Keratinocyte (primary cell): ENCODE results near the gene COL6A2. TPM values are rescaled to one million over a fixed set of nuclear protein-coding genes. Genes with fewer than 3 reads are reported as not detected.

Source experiments
- DNase-seq: peaks from one replicate; pipeline ENCODE4 v3.0.0-alpha.2; 2011; ENCODE audit warnings: low read depth, missing footprints, low spot score
- FAIRE-seq: peaks from 2 replicates; lab custom pipeline; 2011; peaks lifted over from hg19 to GRCh38; lab: Jason Lieb, UNC
- H2AFZ ChIP-seq: 2 replicates; pipeline ENCODE4 v1.6.0; 2012; ENCODE audit warnings: low read length, control low read depth, inconsistent platforms; ENCODE audit not compliant: control insufficient read depth
- H3K27ac ChIP-seq: 2 replicates; pipeline ENCODE4 v1.5.1; 2011; ENCODE audit warnings: low read length; ENCODE audit not compliant: control insufficient read depth, insufficient read depth
- H3K27me3 ChIP-seq: 3 replicates; pipeline ENCODE4 v1.6.0; 2011; ENCODE audit warnings: low read length; ENCODE audit not compliant: control insufficient read depth, insufficient read depth; ENCODE audit errors: extremely low read depth
- H3K36me3 ChIP-seq, 2 experiments: 2 replicates in 1 of 2; 3 replicates in 1 of 2; pipeline ENCODE4 v1.5.1; 2011; ENCODE audit warnings: low read length in 2 of 2, mild to moderate bottlenecking in 1 of 2; ENCODE audit not compliant: control insufficient read depth in 2 of 2, insufficient read depth in 2 of 2; ENCODE audit errors: extremely low read depth in 1 of 2
- H3K4me1 ChIP-seq: 3 replicates; pipeline ENCODE4 v1.5.1; 2011; ENCODE audit warnings: low read length; ENCODE audit not compliant: control insufficient read depth, insufficient read depth; ENCODE audit errors: extremely low read depth
- H3K4me2 ChIP-seq: 3 replicates; pipeline ENCODE4 v1.6.0; 2011; ENCODE audit warnings: low read depth, low read length; ENCODE audit not compliant: control insufficient read depth, insufficient read depth; ENCODE audit errors: extremely low read depth
- H3K4me3 ChIP-seq, 3 experiments: fragments of 200-600 bp in 1 of 3; sonication (generic) in 1 of 3; 2 replicates in 2 of 3; 3 replicates in 1 of 3; pipeline ENCODE4 v1.5.1; 2011 to 2016; ENCODE audit warnings: low read length in 3 of 3, mild to moderate bottlenecking in 3 of 3, control low read depth in 2 of 3, inconsistent platforms in 1 of 3, low read depth in 1 of 3, mixed read lengths in 1 of 3, mixed run types in 1 of 3, moderate library complexity in 1 of 3; ENCODE audit not compliant: control insufficient read depth in 2 of 3, insufficient read depth in 2 of 3; ENCODE audit errors: extremely low read depth in 1 of 3
- H3K79me2 ChIP-seq: 2 replicates; pipeline ENCODE4 v1.6.0; 2012; ENCODE audit warnings: low read length; ENCODE audit not compliant: control insufficient read depth, insufficient read depth
- H3K9ac ChIP-seq: 3 replicates; pipeline ENCODE4 v1.6.0; 2011; ENCODE audit warnings: low read length; ENCODE audit not compliant: control insufficient read depth, insufficient read depth; ENCODE audit errors: extremely low read depth
- H3K9me1 ChIP-seq: 3 replicates; pipeline ENCODE4 v1.6.0; 2011; ENCODE audit warnings: low read length; ENCODE audit not compliant: control insufficient read depth, insufficient read depth; ENCODE audit errors: extremely low read depth
- H3K9me3 ChIP-seq: 2 replicates; pipeline ENCODE4 v1.5.1; 2012; ENCODE audit warnings: low read depth, low read length; ENCODE audit not compliant: control insufficient read depth
- H4K20me1 ChIP-seq: 3 replicates; pipeline ENCODE4 v1.6.0; 2011; ENCODE audit warnings: low read length; ENCODE audit not compliant: control insufficient read depth, insufficient read depth; ENCODE audit errors: extremely low read depth
- EZH2 ChIP-seq: IDR thresholded peaks from one replicate; pipeline ENCODE4 v1.6.1; 2012; ENCODE audit warnings: inconsistent platforms, mild to moderate bottlenecking, low read length, moderate library complexity
- dilution Hi-C: fragments of 300-500 bp; cut with MboI; formaldehyde crosslinking; loops from one replicate; pipeline ENCODE4 v1.7.0; 2020; ENCODE audit warnings: low sequenced_read_pairs; ENCODE audit not compliant: extremely low pct_ligation_motif_present
- polyA plus RNA-seq, 5 experiments: library from polyadenylated mRNA; depleted of rRNA in 3 of 5; stranded (reverse) in 3 of 5; stranded (forward) in 1 of 5; unstranded in 1 of 5; fragments of >200 nt; gene quantifications; 1 replicate in 1 of 5; 2 replicates in 3 of 5; 3 replicates in 1 of 5; pipeline versions ENCODE4 v1.2.1 to v1.2.3, GENCODE V29; 2011 to 2012; ENCODE audit warnings: missing spikeins in 2 of 5, low read depth in 1 of 5, low replicate concordance in 1 of 5
- TF ChIP-seq, protein P1 (sequence below), 3 experiments: IDR thresholded peaks in 1 of 3; conservative IDR thresholded peaks in 1 of 3; optimal IDR thresholded peaks in 1 of 3; 2 replicates in 2 of 3; 3 replicates in 1 of 3; pipeline versions ENCODE3 to v1.5.1; 2011; ENCODE audit warnings: low read length in 3 of 3, mild to moderate bottlenecking in 3 of 3, moderate library complexity in 2 of 3, control low read depth in 1 of 3, inconsistent platforms in 1 of 3; ENCODE audit not compliant: insufficient read depth in 2 of 3; ENCODE audit errors: extremely low read depth in 1 of 3

Gene COL6A2
- polyA plus RNA-seq, 1 donor (not counting 4 experiments of a cell fraction or from before 2014, with no cell fraction given), result 0.03 TPM

DNA sequence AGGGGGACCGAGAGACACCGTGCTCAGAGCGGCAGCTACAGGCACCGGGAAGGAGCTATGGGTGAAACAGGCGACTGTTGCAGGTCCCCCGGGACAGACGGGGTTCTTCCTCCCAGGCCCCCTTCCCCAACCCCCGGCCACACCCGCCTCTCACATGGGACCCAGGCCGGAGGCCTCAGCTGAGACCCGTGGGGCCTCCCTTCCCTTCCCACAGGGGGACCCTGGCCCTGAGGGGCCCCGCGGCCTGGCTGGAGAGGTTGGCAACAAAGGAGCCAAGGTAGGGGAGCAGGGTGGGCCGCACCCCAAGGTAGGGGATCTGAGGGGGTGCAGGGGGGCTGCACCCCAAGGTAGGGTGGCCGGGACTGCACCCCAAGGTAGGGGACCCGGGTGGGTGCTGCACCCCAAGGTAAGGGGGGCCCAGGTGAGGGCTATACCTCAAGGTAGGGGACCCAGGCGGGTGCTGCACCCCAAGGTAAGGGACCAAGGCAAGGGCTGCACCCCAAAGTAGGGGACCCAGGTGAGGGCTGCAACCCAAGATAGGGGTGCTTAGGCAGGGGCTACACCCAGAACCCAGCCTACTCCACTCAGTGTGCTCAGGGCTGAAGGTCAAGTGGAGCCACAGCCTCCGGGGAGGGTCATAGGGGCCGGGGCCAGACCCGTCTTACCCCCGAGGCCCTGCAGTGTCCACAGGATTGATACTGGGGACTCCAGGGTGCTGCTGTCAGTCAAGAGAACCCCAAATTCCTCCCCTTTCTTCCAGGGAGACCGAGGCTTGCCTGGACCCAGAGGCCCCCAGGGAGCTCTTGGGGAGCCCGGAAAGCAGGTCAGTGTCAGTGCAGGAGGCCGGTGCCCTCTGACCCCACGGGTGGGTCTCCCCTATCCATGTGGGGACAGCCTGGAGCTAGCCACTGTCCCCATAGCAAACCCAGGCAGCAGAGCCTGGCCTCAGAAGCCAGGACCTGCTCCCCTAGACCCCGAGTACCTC is 22.7 kb downstream of the COL6A2 start:
- no peaks in the 10 kb centered on the region for H4K20me1 ChIP-seq
- no peaks in the 10 kb centered on the region for H3K36me3 ChIP-seq
- H3K9me3 ChIP-seq, result no peaks in the 10 kb centered on the region
- no peak overlapping the region for H3K27ac ChIP-seq
- no peaks in the 10 kb centered on the region for H3K9me1 ChIP-seq
- H3K4me1 ChIP-seq, result no peaks in the 10 kb centered on the region
- no peaks in the 10 kb centered on the region for H3K27me3 ChIP-seq
- no peaks in the 10 kb centered on the region for H3K79me2 ChIP-seq
- dilution Hi-C loops, result no loop called here
- TF ChIP-seq, protein P1, sequence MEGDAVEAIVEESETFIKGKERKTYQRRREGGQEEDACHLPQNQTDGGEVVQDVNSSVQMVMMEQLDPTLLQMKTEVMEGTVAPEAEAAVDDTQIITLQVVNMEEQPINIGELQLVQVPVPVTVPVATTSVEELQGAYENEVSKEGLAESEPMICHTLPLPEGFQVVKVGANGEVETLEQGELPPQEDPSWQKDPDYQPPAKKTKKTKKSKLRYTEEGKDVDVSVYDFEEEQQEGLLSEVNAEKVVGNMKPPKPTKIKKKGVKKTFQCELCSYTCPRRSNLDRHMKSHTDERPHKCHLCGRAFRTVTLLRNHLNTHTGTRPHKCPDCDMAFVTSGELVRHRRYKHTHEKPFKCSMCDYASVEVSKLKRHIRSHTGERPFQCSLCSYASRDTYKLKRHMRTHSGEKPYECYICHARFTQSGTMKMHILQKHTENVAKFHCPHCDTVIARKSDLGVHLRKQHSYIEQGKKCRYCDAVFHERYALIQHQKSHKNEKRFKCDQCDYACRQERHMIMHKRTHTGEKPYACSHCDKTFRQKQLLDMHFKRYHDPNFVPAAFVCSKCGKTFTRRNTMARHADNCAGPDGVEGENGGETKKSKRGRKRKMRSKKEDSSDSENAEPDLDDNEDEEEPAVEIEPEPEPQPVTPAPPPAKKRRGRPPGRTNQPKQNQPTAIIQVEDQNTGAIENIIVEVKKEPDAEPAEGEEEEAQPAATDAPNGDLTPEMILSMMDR (optimal IDR thresholded peaks at IDR 0.05 in 1 of 3, IDR thresholded peaks at IDR 0.05 in 1 of 3, conservative IDR thresholded peaks at IDR 0.05 in 1 of 3; ENCODE audit: extremely low read depth in 1 of 3, insufficient read depth in 2 of 3, low read length in 3 of 3), result no peak
- TF ChIP-seq EZH2, result no peak
- DNase-seq, result no peak
- H3K9ac ChIP-seq, result no peak overlapping the region
- FAIRE-seq, result no peak
- H3K4me3 ChIP-seq, result no peak overlapping the region
- no peak overlapping the region for H2AFZ ChIP-seq
- no peak overlapping the region for H3K4me2 ChIP-seq

DNA sequence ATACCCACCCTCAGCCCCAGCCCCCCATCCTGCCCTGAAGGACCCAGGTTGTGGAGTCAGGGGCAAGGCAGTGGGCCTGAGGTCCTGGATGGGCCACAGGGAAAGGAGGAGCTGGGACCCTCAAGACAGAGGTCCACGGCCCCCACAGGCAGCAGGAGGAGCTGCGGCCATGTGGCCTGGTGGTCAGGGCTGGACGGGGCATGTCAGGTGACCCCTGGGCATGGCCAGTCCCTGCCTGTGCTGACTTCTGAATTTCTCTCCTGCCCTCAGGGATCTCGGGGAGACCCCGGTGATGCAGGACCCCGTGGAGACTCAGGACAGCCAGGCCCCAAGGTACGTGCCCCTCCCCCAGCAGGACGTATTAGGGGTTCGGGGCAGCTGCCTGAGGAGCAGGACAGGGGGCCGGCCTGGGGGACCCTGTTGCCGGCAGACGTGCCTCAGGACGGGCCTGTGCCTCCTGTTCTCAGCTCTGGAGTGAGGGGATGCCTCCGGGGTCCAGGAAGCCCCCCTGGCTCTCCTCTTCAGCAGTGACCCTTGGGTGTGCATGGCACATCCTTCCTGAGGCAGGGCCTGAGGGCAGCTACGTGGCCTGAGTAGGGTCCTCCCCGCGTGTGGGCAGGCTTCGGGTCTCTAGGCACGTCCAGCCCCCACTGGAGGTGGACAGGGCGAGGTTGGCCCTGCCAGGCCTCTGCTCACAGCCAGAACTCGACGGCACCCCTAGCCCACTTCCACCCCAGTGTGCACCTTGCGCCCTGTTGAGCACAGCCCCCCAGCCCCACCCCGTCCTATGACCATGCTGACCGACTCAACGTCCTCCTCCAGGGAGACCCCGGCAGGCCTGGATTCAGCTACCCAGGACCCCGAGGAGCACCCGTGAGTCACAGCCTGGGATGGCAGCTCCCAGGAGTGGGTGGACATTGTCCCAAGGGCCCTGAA is 23.6 kb downstream of the COL6A2 start:
- H2AFZ ChIP-seq, result no peak overlapping the region
- H3K4me1 ChIP-seq, result no peaks in the 10 kb centered on the region
- no peak overlapping the region for H3K4me2 ChIP-seq
- TF ChIP-seq EZH2, result no peak
- TF ChIP-seq, protein P1 (optimal IDR thresholded peaks at IDR 0.05 in 1 of 3, IDR thresholded peaks at IDR 0.05 in 1 of 3, conservative IDR thresholded peaks at IDR 0.05 in 1 of 3; ENCODE audit: extremely low read depth in 1 of 3, insufficient read depth in 2 of 3, low read length in 3 of 3), result no peak
- no peak for DNase-seq
- no peaks in the 10 kb centered on the region for H3K36me3 ChIP-seq
- H3K27me3 ChIP-seq, result no peaks in the 10 kb centered on the region
- no peak overlapping the region for H3K4me3 ChIP-seq
- no peaks in the 10 kb centered on the region for H4K20me1 ChIP-seq
- no peak overlapping the region for H3K9ac ChIP-seq
- no peak for FAIRE-seq
- H3K9me3 ChIP-seq, result no peaks in the 10 kb centered on the region
- H3K9me1 ChIP-seq, result no peaks in the 10 kb centered on the region
- dilution Hi-C loops, result no loop called here
- no peaks in the 10 kb centered on the region for H3K79me2 ChIP-seq
- no peak overlapping the region for H3K27ac ChIP-seq
